ENCODE measurements around the gene PHC2. TPM values are rescaled to one million over a fixed set of nuclear protein-coding genes. Genes with fewer than 3 reads are reported as not detected.

PHC2 gene
- total RNA-seq, 4 donors from 2014 or later: 109 to 214 (median 150) TPM

DNA sequence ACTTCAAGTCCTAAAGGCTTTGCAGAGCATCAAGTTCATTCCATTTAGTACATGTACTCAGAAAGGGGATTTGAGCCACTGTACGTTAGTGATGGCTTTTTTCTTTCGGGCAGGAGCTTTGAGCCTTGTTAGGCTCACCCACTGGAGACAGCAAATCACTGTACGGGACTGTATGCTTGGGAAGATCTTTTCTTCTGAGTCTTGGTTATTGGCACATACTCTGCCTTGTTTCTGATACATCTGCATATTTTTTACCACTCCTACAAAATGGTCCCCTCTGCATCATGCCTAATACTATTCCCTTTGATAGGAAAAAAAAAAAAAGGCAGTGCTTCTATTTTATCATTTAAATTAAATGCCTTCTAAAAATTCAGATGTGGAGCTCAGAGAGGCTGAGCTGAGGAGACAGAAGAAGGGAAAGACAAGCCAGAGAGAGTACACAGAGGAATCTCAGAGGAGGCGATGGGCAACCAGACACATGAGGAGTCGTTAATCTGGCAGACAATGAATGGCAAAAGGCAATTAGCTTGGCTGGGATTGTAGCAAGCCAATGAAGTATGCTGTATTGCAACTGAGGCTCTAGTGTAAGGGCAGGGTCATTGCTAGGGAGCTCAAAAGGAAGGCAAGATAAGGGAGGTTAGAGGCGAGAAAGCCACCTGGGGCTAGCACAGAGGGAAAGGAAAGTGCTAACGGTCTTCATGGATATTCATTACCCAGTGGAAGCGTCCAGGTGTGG is 39.4 kb downstream of the PHC2 start:
- DNase-seq (ENCODE audit: low spot score): no peak
- ATAC-seq (ENCODE audit: low FRiP score): no peak
- TF ChIP-seq, protein P1, sequence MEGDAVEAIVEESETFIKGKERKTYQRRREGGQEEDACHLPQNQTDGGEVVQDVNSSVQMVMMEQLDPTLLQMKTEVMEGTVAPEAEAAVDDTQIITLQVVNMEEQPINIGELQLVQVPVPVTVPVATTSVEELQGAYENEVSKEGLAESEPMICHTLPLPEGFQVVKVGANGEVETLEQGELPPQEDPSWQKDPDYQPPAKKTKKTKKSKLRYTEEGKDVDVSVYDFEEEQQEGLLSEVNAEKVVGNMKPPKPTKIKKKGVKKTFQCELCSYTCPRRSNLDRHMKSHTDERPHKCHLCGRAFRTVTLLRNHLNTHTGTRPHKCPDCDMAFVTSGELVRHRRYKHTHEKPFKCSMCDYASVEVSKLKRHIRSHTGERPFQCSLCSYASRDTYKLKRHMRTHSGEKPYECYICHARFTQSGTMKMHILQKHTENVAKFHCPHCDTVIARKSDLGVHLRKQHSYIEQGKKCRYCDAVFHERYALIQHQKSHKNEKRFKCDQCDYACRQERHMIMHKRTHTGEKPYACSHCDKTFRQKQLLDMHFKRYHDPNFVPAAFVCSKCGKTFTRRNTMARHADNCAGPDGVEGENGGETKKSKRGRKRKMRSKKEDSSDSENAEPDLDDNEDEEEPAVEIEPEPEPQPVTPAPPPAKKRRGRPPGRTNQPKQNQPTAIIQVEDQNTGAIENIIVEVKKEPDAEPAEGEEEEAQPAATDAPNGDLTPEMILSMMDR (IDR thresholded peaks at IDR 0.05): no peak

DNA sequence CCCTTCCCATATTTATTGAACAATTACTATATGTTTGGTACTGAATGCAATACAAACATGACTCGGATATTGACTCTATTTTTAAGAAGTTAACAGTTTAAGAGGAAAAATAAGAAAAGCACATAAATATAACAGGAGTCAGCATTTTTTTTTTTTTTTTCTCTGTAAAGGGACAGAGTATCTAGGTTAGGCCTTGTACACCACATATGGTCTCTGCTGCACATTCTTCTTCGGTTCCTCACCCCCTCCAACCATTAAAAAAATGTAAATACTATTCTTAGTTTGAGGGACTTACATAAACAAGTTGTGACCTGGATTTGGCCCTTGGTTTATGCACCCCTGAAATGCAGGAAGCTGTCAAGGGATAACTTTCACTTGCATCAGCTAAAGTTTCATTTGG is 40.4 kb downstream of the PHC2 start:
- DNase-seq (ENCODE audit: low spot score): no peak
- ATAC-seq (ENCODE audit: low FRiP score): no peak
- TF ChIP-seq, protein P1 (IDR thresholded peaks at IDR 0.05): no peak

GRCh38 chr1:33388805-33389771 is 41.8 kb downstream of the PHC2 start:
- TF ChIP-seq, protein P1 (IDR thresholded peaks at IDR 0.05): no peak
- no peak for ATAC-seq (ENCODE audit: low FRiP score)
- no peak for DNase-seq (ENCODE audit: low spot score)

GRCh38 chr1:33387625-33388024 is 43.3 kb downstream of the PHC2 start:
- TF ChIP-seq, protein P1 (IDR thresholded peaks at IDR 0.05): no peak
- DNase-seq (ENCODE audit: low spot score): no peak
- no peak for ATAC-seq (ENCODE audit: low FRiP score)

- ATAC-seq (ENCODE audit: low FRiP score) (no peak), DNase-seq (ENCODE audit: low spot score) (no peak)
- TF ChIP-seq, protein P1 (IDR thresholded peaks at IDR 0.05): no peak
Measured at GRCh38 chr1:33385251-33385650, 45.6 kb downstream of the PHC2 start.

DNA sequence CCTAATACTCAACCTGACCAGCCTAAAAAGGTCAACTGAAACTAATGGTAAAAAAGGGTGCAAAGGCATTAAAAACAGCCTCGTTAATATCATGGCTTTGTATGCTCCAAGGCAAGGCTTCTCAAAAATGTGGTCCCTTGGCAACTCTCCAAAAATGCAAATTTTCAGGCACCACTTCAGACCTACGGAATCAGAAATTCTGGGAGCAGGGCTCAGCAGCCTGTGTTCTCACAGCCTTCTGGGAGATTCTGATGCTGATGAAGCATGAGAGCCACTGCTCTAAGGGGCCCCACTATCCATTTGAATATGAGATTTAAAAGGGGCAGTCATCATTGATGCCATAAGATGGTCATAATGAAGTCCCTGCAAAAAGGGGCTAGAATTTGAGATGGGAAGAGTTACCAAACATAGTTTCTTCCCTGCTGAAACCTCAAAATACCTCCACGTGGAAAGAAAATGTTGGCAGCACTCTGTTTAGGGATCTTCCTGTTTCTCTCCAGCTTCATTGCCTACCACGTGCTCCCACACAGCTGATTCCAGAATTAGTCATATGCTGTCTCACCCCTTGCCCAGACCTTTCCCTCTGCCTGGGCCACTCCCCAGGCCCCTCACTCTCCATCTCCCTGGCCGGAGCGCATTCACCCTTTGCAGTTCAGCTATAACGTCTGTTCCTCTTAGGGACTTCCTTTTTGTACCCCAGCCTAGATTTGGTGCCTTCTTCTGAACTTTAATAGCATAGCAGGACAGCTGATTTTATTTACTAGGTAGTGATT is 46.7 kb downstream of the PHC2 start:
- DNase-seq (ENCODE audit: low spot score): no peak
- ATAC-seq (ENCODE audit: low FRiP score): peak; percentile 83
- TF ChIP-seq, protein P1 (IDR thresholded peaks at IDR 0.05): no peak

Measured in omental fat pad (tissue), 4 donors.